Measurements from ENCODE around the gene PCF11. TPM values are rescaled to one million over a fixed set of nuclear protein-coding genes. Genes with fewer than 3 reads are reported as not detected.

PCF11 gene, protein sequence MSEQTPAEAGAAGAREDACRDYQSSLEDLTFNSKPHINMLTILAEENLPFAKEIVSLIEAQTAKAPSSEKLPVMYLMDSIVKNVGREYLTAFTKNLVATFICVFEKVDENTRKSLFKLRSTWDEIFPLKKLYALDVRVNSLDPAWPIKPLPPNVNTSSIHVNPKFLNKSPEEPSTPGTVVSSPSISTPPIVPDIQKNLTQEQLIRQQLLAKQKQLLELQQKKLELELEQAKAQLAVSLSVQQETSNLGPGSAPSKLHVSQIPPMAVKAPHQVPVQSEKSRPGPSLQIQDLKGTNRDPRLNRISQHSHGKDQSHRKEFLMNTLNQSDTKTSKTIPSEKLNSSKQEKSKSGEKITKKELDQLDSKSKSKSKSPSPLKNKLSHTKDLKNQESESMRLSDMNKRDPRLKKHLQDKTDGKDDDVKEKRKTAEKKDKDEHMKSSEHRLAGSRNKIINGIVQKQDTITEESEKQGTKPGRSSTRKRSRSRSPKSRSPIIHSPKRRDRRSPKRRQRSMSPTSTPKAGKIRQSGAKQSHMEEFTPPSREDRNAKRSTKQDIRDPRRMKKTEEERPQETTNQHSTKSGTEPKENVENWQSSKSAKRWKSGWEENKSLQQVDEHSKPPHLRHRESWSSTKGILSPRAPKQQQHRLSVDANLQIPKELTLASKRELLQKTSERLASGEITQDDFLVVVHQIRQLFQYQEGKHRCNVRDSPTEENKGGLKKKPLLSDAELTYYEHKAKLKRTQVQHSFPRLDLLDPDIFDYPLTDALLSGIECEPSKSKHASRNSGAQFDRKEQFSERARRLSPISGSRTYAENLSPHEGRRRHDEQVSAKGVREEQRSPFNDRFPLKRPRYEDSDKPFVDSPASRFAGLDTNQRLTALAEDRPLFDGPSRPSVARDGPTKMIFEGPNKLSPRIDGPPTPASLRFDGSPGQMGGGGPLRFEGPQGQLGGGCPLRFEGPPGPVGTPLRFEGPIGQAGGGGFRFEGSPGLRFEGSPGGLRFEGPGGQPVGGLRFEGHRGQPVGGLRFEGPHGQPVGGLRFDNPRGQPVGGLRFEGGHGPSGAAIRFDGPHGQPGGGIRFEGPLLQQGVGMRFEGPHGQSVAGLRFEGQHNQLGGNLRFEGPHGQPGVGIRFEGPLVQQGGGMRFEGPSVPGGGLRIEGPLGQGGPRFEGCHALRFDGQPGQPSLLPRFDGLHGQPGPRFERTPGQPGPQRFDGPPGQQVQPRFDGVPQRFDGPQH (N-terminal part only)
- total RNA-seq, result 49.3 and 55.5 TPM in 2 replicates

DNA sequence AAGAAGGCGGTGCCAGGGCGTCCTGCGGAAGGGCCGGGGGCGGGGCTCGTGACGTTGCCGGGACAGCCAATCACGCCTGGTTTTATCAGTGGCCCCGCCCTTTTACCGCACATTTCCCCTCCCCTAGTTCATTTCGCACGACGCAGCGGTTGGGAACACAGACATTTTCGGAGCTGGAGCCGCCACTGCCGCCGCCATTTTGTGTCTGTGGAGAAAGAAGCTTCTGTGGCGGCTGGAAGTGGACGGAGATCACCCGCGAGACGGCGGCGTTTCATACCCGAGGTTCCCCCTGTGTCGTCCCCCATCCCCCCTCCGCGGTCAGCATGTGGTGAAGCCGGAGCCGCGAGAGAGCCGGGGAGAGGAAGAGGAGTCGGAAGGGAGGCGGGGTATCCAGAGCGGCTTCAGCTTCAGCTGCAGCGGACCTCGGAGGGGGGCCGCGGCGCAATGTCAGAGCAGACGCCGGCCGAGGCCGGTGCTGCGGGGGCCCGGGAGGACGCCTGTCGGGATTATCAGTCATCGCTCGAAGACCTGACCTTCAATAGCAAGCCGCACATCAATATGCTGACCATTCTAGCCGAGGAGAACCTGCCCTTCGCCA is at the start of gene PCF11:
Gene PCF11 (plus strand): TSS at position 136 of the 598 bp plus-strand sequence. CDS start 309 bp downstream, at position 445.

DNA sequence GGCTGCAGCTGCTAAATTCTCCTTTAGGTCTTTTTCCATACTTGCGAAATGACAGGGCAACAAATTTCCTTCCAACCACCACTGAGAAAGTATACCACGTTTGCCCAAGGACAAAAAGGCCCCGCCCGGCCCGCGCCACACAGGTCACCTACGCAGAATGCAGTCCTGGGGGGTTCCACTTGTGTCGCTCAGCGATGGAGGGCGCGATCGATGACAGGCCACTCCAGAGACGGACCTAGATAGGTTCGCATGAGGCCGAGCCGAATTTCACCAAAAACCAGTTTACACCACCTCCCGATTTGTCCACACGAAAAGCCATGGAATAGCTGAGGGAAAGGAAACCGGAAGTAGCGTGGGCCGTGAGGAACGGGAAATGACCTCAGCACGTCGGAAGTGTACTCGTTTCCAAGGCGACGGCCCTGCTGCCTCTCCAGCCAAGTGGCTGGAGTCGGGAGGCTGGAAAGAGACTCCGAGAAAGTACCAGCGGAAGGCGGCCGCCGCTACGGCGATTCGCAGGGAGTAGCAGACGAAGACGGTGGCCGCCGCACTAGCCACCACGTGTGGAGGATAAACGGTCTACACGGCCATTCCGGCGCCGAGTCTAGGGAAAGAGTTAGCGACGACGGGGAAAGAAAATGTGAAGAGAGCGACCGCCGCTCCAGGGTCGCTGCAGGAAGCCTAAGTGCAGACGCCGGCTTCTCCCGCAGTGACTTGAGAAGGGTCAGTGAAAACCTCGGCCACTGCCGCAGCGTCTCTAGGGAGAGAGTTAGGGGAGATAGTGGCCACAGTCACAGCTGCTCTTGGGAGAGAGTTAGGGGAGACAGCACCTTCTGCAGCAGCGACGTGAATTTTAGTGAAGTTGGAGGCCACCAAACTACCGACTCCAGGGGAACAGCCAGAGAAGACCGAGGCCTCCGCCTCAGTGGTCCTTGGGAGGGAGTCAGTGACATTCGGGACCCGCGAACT is 36.7 kb downstream of the PCF11 start, which contains the start of gene ANKRD42:
Gene ANKRD42 (plus strand): TSS at position 398 of the 966 bp plus-strand sequence. CDS start 959 bp downstream, outside the sequence.

Small RNA genes within 50 kb of the gene (small RNA-seq; reads per million reads assigned to genes)
- not detected for gene AP000873.5

Other genes starting within 250 kb of the PCF11 start
- 52.2 and 52.7 TPM in 2 replicates for gene RAB30, start 85.2 kb upstream of the PCF11 start, total RNA-seq
- gene ANKRD42, start 36.6 kb downstream of the PCF11 start, total RNA-seq, result 11.3 and 14.3 TPM in 2 replicates
- gene CCDC90B, start 129.2 kb downstream of the PCF11 start, total RNA-seq, result 41.2 and 41.4 TPM in 2 replicates

All from hair follicle dermal papilla cell (primary cell).